Fibroblast of skin of right quadriceps (primary cell): ENCODE measurements around the gene SLC13A4.
"Not testable (repeated sequence)": the region's sequence is repeated elsewhere in the genome, so short reads cannot be mapped to it uniquely, and the experiment has no call there.

Experiments
- DNase-seq: peaks from one replicate; pipeline ENCODE4 v3.0.0-alpha.2; 2013

Gene SLC13A4

DNA sequence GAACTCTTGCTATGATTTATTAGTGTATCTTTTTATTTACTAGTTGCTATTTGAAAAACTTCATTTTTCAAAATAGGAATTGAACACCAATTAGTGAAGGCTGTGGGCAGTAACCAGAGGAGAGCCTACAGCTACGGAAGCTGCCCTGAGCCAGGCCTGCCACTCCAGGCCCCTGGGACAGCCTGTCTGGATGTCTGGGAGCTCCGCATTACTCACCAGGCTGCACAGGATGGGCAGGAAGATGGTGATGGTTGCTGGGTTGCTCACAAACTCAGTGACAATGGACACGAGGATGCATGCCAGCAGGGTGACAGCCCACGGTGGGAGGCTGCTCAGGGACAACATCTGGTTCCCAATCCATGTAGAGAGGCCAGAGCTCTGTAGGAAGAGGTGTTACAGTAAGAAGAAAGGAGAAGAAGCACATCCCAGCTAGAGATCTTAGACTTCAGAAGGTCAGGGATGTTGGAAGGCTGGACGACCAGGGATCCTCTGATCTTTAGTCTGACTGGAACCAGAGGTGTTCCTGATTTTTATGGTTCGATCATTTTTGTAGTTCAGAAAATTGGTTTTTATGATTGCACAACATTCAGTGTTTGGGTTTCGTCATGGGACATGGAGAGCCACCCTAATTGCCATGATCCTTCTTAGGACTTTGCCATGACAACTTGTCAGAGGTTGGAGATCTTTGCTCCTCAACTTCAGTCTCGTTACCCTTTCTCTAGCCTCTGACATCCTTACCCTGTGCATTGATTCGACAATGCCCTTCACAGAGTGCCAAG lies 42.5 kb downstream of the SLC13A4 start:
- no peak for DNase-seq

GRCh38 chr7:135684699-135685098 lies 43.3 kb downstream of the SLC13A4 start:
- DNase-seq: no peak

DNA sequence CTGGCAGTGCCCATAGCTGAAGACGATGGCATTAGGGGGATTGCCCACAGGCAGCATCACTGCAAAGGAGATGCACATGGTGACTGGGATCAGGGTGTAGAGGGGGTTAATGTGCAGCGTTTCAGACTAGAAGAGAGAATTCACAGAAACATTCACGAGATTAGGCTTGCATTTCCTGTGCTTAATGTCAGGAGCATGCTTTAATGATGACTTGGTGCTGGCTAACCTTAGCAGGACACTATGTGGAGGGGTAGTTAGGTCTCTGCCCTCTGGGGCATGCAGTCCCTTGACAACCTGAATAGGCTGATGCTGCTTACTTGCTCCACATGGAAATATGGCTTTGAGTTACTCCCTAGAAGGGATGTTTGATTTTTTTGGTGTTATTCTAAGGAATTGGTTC lies 43.9 kb downstream of the SLC13A4 start:
- peak; percentile 32 for DNase-seq

GRCh38 chr7:135683609-135684008 lies 44.4 kb downstream of the SLC13A4 start:
- no peak for DNase-seq

DNA sequence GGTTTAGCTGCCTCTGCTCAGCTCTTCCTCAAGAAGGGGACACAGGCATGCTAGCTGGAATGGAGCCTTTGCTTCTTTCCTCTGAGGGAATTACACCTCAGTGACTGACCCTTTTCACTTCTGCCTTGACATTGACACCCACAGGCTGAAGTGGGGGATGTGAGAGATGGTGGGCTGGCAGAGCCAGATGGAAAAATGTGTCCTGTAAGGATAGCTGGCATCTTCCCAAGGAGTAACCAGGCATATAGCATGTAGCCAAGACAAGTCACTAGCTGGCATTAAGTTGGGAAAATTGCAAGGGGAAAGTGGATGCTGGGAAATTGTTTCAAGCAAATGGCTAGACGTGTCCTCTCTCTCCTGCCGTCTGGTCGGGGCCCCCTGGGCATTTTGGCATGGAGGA lies 45.8 kb downstream of the SLC13A4 start:
- no peak for DNase-seq

GRCh38 chr7:135681762-135682161 lies 46.2 kb downstream of the SLC13A4 start:
- no peak for DNase-seq

DNA sequence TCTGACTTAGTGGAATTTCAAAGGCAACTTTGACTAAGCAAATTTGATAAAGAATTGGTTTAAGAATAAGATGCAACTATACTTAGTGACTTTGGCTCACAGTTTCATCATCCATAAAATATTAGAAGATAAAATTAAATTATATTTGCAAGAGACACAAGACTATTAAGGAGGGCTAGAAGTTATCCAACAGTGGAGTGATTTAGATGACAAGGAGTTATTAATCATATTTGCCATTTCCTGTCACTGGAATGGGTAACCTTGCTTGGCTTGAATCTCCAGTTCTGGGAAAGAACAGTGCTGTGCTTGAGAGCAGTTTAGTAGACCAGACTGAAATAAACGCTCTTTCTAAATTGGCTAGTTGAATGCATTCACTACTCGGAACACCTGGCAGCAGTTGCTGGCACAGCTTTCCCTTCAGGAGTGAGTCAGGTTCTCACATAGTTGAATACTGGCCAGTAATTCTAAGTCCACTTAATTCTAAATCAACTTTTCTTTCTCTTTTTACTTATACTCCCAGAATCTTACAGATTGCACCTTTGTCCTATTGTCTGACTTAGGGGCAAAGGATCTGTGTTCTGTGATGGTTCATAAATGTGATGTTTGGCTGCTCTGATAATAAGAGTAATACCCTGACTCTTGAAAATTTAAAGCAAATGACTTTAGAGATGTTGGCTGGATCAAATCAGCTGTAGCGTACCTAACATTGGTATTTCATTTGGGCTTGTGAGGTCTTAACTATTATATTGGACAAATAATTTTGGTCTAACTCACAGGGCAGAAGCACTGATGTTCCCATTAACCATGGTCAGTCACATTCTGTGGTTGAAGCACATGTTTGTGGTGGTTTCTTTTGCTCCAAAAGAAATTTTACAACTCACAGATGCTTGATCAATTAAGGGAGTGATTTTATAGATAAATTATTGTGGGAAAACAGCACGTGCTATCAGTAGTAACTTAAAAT lies 49.1 kb downstream of the SLC13A4 start:
- peak; percentile 69 for DNase-seq

DNA sequence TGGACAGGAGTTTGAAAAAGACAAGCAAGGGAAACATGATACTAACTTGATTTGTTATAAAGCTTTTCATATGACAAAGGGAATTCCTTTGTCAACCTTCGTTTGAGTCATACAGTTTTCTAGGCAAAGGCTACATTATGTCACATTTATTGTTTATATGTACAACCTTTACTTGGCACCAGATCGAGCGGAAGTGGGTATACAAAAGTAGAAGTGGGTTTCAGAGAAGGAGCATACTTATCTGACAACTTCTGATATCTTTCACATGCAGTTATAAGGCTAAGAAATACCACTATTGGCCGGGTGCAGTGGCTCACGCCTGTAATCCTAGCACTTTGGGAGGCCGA lies 54.7 kb downstream of the SLC13A4 start:
- peak; percentile 37 for DNase-seq

DNA sequence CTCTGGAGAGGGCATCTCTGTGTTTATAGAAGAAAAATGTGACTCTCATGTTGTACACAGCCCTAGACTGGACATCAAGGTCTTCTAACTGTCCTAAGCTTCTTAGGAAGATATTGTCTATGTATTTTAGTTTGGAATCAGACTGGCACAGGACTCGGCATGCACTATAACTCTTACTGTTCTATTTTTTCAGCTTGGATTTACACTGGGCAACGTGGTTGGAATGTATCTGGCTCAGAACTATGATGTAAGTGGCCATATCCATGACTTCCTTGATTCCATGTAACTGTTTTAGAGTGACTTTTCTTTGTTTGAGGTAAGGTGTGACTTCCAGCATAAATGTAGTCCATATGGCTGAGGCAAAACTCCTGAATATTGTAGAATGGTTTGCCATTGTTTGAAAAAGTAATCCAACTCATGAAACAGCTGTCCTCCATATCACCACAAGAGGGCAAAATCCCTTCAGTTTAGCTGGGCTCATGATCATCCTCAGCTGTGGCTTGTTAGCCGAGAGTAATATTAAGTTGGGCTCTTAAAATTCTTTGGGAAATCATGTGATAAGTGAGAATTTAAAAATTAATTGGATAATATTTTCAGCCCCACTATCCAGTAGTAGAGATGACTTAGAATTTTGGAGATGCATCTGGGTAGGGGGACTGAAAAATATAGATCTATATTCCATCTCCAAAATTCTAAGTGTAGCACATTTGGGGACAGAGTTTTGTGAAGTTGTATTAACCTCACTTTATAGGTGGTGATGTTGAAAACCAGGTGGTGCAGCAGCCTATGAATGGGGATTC lies 55.2 kb downstream of the SLC13A4 start:
- DNase-seq: peak; percentile 70

- peak; percentile 57 for DNase-seq
Observed at GRCh38 chr7:135670179-135670578, 57.8 kb downstream of the SLC13A4 start.

DNA sequence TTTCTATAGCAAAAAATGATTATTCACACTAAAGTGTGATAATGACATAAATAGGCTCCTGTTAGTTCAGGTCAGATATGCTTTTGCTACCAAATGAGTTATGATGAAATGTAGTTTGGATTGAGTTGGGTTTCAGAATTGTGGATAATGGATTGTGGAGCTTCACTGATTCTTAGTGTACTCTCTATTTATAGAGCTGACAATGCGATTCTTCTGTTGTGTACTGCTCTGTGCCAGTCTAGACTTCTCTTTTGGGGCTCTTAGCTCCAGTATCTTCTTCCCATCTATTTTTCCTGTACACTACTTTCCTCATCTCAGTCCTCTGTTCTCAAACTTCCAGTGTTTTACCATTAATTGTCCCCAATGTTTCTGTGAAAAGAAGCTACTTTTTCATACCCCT lies 58.2 kb downstream of the SLC13A4 start:
- DNase-seq: no peak

- not testable (repeated sequence) for DNase-seq
Observed at GRCh38 chr7:135668852-135669395, 59.1 kb downstream of the SLC13A4 start.

- DNase-seq: not testable (repeated sequence)
Observed at GRCh38 chr7:135667626-135668025, 60.4 kb downstream of the SLC13A4 start.

- DNase-seq: no peak
Observed at GRCh38 chr7:135666846-135667245, 61.1 kb downstream of the SLC13A4 start.

DNA sequence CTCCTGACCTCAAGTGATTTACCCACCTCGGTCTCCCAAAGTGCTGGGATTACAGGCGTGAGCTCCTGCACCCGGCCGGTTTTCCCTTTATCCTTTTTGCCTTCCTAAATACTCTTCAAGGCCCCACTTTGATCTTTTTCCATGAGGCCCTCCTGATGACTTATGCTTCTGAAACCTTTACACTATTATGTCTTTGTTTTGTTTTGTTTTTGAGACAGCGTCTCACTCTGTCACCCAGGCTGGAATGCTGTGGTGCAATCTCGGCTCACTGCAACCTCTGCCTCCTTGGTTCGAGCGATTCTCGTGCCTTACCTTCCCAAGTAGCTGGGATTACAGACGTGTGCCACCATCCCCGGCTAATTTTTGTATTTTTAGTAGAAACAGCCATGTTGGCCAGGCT lies 61.8 kb downstream of the SLC13A4 start:
- DNase-seq: no peak

- DNase-seq: no peak
Observed at GRCh38 chr7:135665042-135665441, 62.9 kb downstream of the SLC13A4 start.

DNA sequence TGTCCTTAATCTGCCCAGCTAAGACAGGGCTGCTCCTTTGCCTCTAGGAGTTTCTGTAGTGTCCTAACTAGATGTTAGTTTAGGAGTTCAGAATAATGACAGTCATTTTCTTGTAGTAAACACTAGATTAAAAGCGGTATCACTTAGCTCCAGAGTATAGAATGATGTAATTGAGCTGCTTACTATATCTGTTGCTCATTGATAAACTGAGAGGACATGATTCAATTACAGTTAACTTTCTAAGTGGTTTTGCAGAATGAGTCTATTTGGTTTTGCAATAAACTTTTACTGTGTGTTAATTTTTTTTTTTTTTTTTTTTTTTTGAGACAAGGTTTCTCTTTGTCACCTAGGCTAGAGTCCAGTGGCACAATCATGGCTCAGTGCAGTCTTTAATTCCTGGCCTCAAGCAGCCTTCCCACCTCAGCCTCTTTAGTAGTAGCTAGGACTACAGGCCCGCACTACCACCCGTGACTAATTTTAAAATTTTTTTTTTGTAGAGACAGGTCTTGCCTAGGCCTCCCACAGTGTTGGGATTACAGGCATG lies 63.9 kb downstream of the SLC13A4 start:
- DNase-seq: peak; percentile 45

- peak; percentile 95 for DNase-seq
Observed at GRCh38 chr7:135662373-135663114, 65.4 kb downstream of the SLC13A4 start, which contains the start of gene STMP1. Gene STMP1, plus strand, starts transcription at chr7:135662514.

DNA sequence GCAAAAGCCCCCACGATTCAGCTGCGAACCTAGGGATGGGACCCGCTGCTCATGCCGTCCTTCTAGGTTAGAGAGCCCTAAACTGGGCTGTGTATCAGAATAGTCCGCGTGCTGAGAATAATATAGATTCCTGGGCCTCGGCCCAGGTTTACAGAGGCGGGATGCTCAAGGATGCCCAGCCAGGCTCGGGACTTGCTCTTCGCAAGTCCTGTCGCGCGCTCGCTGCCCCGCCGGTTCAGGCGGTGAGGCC lies 65.9 kb downstream of the SLC13A4 start:
- DNase-seq: no peak

DNA sequence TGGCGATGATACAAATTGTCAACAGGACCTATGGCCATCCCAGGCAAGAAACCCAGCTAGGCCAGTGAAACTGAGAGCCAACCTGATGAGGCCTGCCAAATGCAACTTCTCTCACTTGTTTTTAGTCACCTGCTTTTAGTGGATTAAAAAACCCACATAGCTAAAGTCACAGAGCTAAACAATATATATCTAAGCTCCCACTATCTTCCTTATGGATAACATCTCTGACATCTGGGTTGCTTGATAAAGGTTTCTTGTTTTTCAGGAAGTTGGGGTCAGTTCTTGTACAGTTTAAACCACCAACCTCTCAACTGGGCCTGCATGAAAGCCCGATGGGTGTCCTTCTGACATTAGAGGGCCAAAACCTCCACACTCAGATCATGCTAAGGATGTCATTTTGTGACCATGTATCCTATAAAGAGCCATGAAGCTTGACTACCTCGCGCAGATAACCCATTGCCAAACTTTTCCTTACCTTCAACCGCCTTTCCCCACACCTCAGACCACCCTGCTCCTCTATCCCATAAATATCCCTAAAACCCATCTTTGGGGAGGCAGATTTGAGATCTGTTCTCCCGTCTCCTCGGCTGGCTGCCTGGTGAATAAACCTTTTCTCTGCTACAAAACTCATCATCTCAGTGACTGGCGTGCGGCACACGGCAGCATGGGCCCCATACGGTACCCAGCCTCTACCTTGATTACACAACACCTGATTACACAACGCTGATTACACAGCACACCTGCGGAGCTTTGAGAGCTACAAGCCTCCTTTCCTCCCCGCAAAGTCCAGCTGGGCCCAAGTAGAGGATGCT lies 66.5 kb downstream of the SLC13A4 start:
- no peak for DNase-seq
